GM19238 (cell line): ENCODE data around the gene HBM.
"Not testable (repeated sequence)": the region's sequence is repeated elsewhere in the genome, so short reads cannot be mapped to it uniquely, and the experiment has no call there.

Experiments used
- DNase-seq: peaks from one replicate; pipeline ENCODE4 v3.0.0; 2011; ENCODE audit warnings: low spot score; ENCODE audit not compliant: insufficient read length

HBM gene, protein sequence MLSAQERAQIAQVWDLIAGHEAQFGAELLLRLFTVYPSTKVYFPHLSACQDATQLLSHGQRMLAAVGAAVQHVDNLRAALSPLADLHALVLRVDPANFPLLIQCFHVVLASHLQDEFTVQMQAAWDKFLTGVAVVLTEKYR

GRCh38 chr16:165539-166374, at the start of gene HBM:
Gene HBM, plus strand, starts transcription at chr16:165978. Its CDS starts 20 bp downstream, at chr16:165998.
- no peak for DNase-seq

- DNase-seq, result no peak
Measured at GRCh38 chr16:116015-116414, 49.8 kb upstream of the HBM start.

DNA sequence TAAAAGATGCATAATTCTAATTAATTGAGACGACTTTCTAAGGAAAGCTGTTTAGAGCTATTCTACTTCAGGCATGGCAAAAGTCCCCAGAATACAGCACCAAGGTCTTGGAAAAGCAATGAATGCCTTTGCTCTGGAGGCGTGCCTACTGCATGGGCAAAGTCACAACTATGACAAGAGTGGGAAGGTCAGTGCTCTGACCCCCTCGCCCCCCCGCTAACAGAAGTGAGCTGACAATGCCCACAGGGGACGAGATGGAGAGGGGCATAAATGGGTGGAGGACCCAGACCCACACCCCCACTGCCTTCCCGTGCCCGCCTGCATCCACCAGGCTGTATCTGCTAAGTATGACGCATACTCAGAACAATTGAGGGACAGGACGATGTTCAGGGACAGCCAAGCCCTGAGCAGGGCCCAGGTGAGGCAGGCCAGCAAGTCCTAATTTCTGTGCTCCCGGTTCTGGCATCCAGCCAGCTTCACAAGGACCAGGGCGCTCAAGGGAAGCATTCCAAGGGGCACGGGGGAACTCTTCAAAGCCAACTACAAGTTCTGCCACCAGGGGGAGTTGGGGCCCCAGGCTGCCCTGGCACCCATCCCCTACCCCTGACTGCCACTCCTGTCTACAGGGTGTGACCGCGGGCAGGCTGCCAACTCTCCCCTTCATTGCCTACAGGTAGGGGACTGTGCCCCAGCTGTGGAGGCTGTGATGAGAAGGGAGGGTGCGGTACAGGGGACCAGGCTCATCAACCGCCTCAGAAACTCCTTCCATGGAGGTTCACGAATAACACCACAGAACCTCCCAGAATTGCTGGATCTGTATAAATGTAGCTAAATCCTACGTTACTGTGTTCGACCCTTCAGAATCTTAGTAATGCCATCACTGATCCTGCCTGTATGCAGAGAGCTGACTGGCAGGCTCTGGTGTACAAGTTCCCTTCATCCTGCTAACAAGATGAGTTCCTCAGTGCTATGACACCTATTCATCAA, 48.1 kb upstream of the HBM start:
- DNase-seq, result peak; percentile 58

- no peak for DNase-seq
Measured at GRCh38 chr16:118857-119256, 46.9 kb upstream of the HBM start.

GRCh38 chr16:119295-119694, 46.5 kb upstream of the HBM start:
- no peak for DNase-seq

DNA sequence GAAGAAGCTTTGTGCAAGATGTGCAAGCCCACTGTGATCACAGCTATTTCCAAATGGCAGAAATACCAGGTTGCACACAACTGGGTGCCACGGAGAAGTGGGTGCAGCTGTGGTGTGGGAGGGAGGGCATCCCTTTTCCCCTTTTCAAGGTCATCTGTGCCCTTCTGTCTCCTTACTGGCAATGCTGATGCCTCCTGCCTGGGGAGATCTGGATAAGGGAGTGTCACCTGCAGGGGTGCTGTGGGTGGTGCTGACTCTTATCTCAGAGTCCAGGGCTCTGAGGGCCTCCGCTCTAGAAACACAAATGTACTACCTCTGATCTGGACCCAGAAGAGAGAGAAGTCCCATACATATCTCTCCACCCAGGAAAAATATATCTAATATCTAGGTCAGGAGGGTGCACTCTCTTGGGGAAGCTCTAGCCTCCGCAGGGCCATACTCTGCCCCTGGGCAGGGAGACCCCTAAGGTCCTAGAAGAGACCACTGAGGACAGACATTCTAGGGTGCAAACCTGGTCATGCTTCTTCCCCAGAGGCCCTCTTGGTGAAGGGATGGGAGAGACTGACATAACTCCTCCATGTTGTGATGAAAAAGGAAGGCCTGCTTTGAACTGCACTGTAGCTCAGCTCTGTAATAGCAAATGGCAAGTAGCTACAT, 45.8 kb upstream of the HBM start:
- no peak for DNase-seq

DNA sequence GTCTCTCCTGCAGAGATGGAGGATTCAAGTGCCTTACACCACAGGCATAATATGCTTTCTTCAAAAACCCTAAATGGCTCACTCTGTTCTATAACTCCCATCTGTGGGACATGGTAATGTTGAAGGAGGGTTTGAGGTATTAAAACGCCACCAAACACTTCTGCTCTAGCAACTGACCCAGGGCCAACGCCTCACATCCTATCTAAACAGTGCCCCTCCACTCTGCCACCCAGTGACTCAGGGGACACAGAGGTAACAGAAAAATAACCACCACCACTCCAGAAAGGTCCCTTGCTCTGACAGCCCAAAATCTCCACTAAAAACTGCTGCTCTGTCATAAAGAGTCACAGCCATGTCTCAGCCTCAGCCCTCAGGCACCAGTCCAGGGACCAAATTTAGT, 45.0 kb upstream of the HBM start:
- DNase-seq, result no peak

DNA sequence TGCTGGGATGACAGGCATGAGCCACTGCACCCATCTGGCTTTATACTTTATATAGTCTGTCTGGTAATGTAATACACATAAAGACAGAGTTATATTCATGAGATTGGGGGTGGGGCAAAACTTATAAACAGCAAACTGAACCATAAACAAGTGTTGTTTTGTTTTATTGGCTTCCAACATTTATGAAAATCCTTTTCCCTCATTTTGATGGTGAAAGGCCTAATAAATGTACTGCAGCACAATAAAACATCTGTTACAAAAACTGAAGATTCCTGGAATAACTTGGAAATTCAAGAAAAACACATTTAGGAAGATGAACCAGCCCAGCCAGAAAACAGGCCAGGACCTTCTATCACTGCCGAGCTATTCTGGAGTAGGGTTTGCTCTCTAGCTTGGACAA, 43.4 kb upstream of the HBM start:
- DNase-seq, result no peak

- not testable (repeated sequence) for DNase-seq
Measured at GRCh38 chr16:123558-124350, 42.0 kb upstream of the HBM start.

GRCh38 chr16:125011-125410, 40.8 kb upstream of the HBM start:
- no peak for DNase-seq

DNA sequence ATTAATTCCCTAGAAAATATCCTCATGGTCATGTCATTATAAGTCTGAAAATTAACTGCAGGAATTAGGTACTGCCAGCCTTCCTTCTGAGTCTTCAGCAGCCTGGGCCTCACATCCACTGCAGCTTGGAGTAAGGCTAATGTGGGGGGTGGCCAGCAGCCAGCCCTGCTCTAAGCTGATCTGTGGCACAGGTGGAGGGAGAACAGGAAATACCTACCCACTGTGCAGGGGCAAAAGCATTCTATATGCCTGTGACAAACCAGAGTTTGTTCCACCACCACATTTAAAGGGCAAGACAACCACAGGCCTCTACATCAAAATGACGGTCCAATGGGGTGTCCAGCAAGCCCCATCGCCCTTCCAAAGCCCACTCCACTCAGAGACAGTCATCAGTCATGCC, 36.7 kb upstream of the HBM start:
- DNase-seq, result no peak

- DNase-seq, result no peak
Measured at GRCh38 chr16:130533-131173, 35.1 kb upstream of the HBM start.

- DNase-seq, result no peak
Measured at GRCh38 chr16:132120-132519, 33.7 kb upstream of the HBM start.

DNA sequence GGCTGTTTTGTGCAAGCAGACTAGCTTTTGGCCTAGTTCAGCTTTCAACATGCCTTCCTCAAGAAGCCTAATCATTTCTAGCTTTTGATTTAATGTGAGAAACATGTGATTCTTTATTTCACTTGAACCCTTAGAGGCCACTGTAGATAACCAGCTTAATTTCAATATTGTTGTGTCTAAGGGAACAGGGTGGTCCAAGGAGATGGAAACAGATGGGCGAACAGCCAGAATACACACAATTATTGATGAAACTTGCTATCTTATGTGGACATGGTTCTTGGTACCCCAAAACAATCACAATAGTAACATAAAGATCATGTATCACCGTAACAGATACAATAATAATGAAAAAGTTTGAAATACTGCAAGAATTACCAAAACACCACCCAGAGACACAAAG, 32.1 kb upstream of the HBM start:
- no peak for DNase-seq

DNA sequence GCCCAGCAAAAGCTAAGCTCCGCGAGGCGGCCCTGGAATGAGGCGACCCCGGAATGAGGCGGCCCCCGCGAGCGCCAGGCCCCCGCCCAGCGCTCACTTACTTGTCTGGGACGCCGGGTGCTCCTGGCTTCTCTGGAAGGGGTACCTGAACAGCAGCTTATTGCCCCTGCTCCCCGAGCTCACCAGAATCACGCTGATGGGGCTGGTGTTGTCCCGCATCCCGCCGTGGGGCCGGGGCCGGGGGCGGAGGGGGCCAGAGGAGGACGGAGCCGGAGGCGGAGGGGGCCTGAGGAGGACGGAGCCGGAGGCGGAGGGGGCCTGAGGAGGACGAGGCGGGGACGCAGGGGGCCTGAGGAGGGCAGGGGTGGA, 27.7 kb upstream of the HBM start:
- peak; percentile 30 for DNase-seq

GRCh38 chr16:140175-140857, 25.5 kb upstream of the HBM start:
- DNase-seq, result no peak

GRCh38 chr16:142405-142967, 23.3 kb upstream of the HBM start:
- DNase-seq, result no peak

DNA sequence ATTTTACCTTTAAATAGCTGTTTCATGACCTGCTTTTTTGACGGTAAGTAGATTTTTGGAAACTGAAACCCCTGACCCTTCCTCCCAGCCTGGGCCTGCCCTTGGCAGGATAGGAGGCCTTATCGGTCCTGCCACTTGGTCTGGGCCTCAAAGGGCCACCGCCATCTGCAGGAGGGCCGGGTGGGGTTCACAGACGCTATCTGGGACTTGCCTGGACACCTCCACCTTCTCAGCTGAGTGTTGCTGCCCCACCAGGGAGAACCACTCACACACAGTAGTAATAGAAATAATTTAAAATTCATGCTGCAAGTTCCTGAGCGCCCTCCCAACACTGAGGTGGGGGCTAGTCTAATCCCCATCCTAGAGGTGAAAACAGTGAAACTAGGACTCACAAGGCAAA, 22.7 kb upstream of the HBM start:
- DNase-seq, result no peak

- DNase-seq, result no peak
Measured at GRCh38 chr16:143456-143855, 22.3 kb upstream of the HBM start.
